Brain microvascular endothelial cell (primary cell): Measurements from ENCODE around the gene SNAP91.

Experiments
- DNase-seq: peaks from one replicate; pipeline ENCODE4 v3.0.0-alpha.2; 2020
- H3K27ac ChIP-seq: fragments of 250-450 bp; sonication (Bioruptor Pico); 2 replicates; pipeline ENCODE4 v1.5.1; 2020; ENCODE audit warnings: mild to moderate bottlenecking, moderate library complexity
- H3K27me3 ChIP-seq: fragments of 250-450 bp; sonication (Bioruptor Pico); replicated peaks from 2 replicates; pipeline ENCODE4 v1.5.1; 2020; ENCODE audit warnings: mild to moderate bottlenecking
- H3K36me3 ChIP-seq: fragments of 250-450 bp; sonication (Bioruptor Pico); replicated peaks from 2 replicates; pipeline ENCODE4 v1.5.1; 2020; ENCODE audit warnings: mild to moderate bottlenecking
- H3K4me3 ChIP-seq: 2 replicates; pipeline ENCODE4 v1.5.1; 2011; ENCODE audit warnings: low read depth, mild to moderate bottlenecking, control low read depth, low read length, moderate library complexity
- in situ Hi-C: cut with HindIII; loops from 2 replicates; pipeline ENCODE4 v1.10.0; 2017; ENCODE audit warnings: low sequenced_read_pairs, low pct_ligation_motif_present
- TF ChIP-seq, protein P1 (sequence below): IDR thresholded peaks from 2 replicates; pipeline ENCODE4 v1.5.1; 2011; ENCODE audit warnings: low read depth, mild to moderate bottlenecking, moderate library complexity, low read length, control low read depth, inconsistent platforms; ENCODE audit errors: missing control alignments

Gene SNAP91

GRCh38 chr6:83511901-83512681 lies 196.8 kb downstream of the SNAP91 start, which contains the start of gene PRSS35:
Gene PRSS35 (plus strand): TSS chr6:83512534. CDS start chr6:83523442, 10,908 bp downstream.
- Histone ChIP-seq H3K4me3 (peak within 1 kb of the TSS; percentile 54), H3K36me3 (no peaks in the 10 kb centered on the region), H3K27me3 (no peaks in the 10 kb centered on the region), H3K27ac (no peak within 1 kb of the TSS)
- TF ChIP-seq, protein P1, sequence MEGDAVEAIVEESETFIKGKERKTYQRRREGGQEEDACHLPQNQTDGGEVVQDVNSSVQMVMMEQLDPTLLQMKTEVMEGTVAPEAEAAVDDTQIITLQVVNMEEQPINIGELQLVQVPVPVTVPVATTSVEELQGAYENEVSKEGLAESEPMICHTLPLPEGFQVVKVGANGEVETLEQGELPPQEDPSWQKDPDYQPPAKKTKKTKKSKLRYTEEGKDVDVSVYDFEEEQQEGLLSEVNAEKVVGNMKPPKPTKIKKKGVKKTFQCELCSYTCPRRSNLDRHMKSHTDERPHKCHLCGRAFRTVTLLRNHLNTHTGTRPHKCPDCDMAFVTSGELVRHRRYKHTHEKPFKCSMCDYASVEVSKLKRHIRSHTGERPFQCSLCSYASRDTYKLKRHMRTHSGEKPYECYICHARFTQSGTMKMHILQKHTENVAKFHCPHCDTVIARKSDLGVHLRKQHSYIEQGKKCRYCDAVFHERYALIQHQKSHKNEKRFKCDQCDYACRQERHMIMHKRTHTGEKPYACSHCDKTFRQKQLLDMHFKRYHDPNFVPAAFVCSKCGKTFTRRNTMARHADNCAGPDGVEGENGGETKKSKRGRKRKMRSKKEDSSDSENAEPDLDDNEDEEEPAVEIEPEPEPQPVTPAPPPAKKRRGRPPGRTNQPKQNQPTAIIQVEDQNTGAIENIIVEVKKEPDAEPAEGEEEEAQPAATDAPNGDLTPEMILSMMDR: peak; percentile 95
- in situ Hi-C loops: loop anchor here (25.0 kb wide), 2 partner anchors 300 to 425 kb away; no protein-coding TSS in a partner anchor
- peak; percentile 38 for DNase-seq

DNA sequence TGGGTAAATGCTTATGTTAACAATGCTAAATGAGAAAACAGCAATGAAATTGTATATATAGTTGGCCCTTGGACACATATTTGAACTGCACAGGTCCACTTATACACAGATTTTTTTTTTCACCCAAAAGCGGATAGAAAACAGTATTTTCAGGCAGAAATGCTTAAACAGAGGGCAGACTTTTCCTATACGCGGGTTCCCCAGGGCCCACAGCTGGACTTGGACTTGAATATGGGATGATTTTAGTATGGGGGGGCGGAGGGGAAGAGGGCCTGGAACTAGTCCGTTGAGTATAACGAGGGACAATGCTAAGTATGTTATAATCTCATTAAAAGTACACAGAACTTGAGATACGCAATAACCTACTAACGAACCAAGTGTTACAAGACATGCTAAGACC lies 197.6 kb downstream of the SNAP91 start:
- Histone ChIP-seq H3K36me3 (no peaks in the 10 kb centered on the region), H3K27me3 (no peaks in the 10 kb centered on the region), H3K27ac (no peak overlapping the region), H3K4me3 (no peak overlapping the region)
- in situ Hi-C loops: loop anchor here (25.0 kb wide), 2 partner anchors 299 to 424 kb away; no protein-coding TSS in a partner anchor
- DNase-seq: no peak
- TF ChIP-seq, protein P1: no peak

DNA sequence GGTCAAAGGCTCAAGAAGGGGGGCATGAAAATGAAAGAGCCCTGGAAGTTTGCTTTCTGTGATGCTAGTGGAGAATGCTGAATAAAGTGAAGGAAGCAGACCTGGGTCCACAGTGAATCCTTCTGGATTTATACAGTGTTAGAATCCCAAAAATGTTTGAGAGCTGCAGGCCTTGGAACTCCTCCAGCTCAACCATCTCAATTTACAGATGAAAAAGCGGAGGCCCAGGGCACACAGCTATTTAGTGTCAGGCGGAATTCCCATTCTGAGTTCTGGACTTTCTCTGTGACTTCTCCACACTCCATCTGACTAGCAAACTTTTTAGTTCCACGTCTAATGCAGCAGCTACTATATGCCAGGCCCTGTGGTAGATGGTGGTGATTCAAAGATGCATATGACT lies 198.1 kb downstream of the SNAP91 start:
- Histone ChIP-seq H3K27ac (no peak overlapping the region), H3K4me3 (no peak overlapping the region), H3K27me3 (no peaks in the 10 kb centered on the region), H3K36me3 (no peaks in the 10 kb centered on the region)
- in situ Hi-C loops: loop anchor here (25.0 kb wide), 2 partner anchors 298 to 423 kb away; no protein-coding TSS in a partner anchor
- TF ChIP-seq, protein P1: no peak
- no peak for DNase-seq

GRCh38 chr6:83509441-83509840 lies 199.5 kb downstream of the SNAP91 start:
- Histone ChIP-seq H3K27me3 (no peaks in the 10 kb centered on the region), H3K4me3 (no peak overlapping the region), H3K36me3 (no peaks in the 10 kb centered on the region), H3K27ac (no peak overlapping the region)
- in situ Hi-C loops: loop anchor here (25.0 kb wide), 2 partner anchors 297 to 422 kb away; no protein-coding TSS in a partner anchor
- TF ChIP-seq, protein P1: no peak
- DNase-seq: no peak

DNA sequence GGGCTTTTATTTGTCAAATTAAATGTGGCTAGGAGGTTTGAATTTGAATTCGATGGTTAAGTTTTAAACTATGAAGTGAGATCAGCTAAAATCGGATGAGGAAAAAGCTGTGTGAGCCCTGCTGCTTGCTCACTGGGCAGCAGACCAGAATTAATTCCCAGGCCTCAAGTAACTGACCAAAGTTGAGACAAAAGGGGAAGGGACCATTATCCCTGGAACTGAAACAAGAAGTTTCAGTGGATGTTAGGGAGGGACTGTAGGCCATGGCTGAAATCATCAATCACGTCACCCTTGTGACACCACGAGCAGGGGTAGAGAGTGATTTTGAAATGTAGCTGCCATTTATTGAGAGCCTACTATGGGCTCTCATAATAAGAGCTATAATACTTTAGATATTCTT lies 203.5 kb downstream of the SNAP91 start:
- no peaks in the 10 kb centered on the region for H3K27me3 ChIP-seq
- no peak overlapping the region for H3K27ac ChIP-seq
- no peak for DNase-seq
- TF ChIP-seq, protein P1: no peak
- no peaks in the 10 kb centered on the region for H3K36me3 ChIP-seq
- in situ Hi-C loops: loop anchor here (25.0 kb wide), 2 partner anchors 293 to 418 kb away; no protein-coding TSS in a partner anchor
- no peak overlapping the region for H3K4me3 ChIP-seq
